ENCODE results near the gene ANKRD33B.

The ANKRD33B gene

DNA sequence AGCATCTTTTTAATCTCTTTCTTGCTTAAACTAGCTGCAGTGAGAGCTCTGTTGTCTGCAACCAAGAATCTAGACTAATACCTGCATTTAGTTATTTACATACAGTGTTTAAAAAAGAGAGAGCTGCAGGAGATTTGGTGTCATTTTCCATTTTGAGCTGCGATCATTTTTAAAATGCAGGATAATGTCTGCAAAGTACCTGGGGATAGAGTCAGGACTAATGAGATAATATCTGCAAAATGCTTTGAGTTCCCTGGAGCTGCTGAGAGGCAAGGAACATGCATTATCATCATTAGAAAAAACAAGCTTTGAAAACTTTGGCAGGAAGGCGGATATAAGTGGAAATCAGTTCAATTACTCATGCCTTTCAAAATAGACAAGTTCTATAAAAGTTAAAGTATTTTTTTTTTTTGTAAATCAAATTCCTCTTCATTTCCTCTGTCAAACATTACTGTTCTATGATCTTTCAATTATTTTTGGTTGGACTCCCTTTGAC is 21.8 kb upstream of the ANKRD33B start:
- no peaks in the 10 kb centered on the region for H3K9me2 ChIP-seq (replicated peaks; ENCODE audit: insufficient read depth, low read length)
- TF ChIP-seq, protein P1, sequence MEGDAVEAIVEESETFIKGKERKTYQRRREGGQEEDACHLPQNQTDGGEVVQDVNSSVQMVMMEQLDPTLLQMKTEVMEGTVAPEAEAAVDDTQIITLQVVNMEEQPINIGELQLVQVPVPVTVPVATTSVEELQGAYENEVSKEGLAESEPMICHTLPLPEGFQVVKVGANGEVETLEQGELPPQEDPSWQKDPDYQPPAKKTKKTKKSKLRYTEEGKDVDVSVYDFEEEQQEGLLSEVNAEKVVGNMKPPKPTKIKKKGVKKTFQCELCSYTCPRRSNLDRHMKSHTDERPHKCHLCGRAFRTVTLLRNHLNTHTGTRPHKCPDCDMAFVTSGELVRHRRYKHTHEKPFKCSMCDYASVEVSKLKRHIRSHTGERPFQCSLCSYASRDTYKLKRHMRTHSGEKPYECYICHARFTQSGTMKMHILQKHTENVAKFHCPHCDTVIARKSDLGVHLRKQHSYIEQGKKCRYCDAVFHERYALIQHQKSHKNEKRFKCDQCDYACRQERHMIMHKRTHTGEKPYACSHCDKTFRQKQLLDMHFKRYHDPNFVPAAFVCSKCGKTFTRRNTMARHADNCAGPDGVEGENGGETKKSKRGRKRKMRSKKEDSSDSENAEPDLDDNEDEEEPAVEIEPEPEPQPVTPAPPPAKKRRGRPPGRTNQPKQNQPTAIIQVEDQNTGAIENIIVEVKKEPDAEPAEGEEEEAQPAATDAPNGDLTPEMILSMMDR (IDR thresholded peaks at IDR 0.05; ENCODE audit: low read length): no peak
- no peak for TF ChIP-seq EZH2phosphoT487 (IDR thresholded peaks at IDR 0.05; ENCODE audit: low read length)
- no peak for TF ChIP-seq EZH2 (optimal IDR thresholded peaks at IDR 0.05; ENCODE audit: low read depth, low read length)
- H3K9me3 ChIP-seq (replicated peaks; ENCODE audit: insufficient read depth, low read length): no peaks in the 10 kb centered on the region
- H3K9ac ChIP-seq (ENCODE audit: low read length): no peak overlapping the region
- DNase-seq: no peak
- H3K27me3 ChIP-seq (replicated peaks; ENCODE audit: insufficient read depth, low read length): no peaks in the 10 kb centered on the region
- H3K79me2 ChIP-seq (ENCODE audit: low read length): no peaks in the 10 kb centered on the region
- H3F3A ChIP-seq (ENCODE audit: insufficient read depth, low read length): 0 out of 2 replicates have a peak, but pooled peaks cover 3% of the 10 kb centered on the region
- H3K4me2 ChIP-seq (ENCODE audit: low read depth, low read length): no peak overlapping the region
- H2AFZ ChIP-seq (ENCODE audit: low read length): no peak overlapping the region
- H3K36me3 ChIP-seq (replicated peaks; ENCODE audit: insufficient read depth, low read length): no peaks in the 10 kb centered on the region
- H4K20me1 ChIP-seq (ENCODE audit: insufficient read depth, low read length): no peaks in the 10 kb centered on the region
- H3K4me1 ChIP-seq (ENCODE audit: low read length): peaks cover 8% of the 10 kb centered on the region
- no peak overlapping the region for H3K27ac ChIP-seq (ENCODE audit: low read length)
- H3K4me3 ChIP-seq (ENCODE audit: low read length): no peak overlapping the region

DNA sequence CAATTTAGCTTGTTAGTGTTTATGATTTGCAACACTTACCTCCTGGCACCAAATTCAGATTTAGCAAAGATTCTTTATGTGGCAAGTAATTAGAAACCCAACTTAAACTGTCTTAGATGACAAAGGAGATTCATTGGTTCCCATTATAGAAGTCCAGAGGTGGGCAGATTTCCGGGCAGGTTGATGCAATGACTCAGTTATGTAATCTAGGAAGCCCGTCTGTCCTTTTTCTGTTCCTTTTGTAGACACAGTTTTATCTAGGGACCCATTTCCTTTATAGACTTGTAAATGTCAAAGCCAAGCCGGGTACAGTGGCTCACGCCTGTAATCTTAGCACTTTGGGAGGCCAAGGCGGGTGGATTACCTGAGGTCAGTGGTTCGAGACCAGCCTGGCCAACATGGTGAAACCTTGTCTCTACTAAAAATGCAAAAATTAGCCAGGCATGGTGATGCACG is 20.3 kb upstream of the ANKRD33B start:
- H3K4me1 ChIP-seq (ENCODE audit: low read length): no peaks in the 10 kb centered on the region
- TF ChIP-seq, protein P1 (IDR thresholded peaks at IDR 0.05; ENCODE audit: low read length): no peak
- no peak for TF ChIP-seq EZH2 (optimal IDR thresholded peaks at IDR 0.05; ENCODE audit: low read depth, low read length)
- no peak overlapping the region for H3K4me2 ChIP-seq (ENCODE audit: low read depth, low read length)
- H3K9me2 ChIP-seq (replicated peaks; ENCODE audit: insufficient read depth, low read length): no peaks in the 10 kb centered on the region
- no peaks in the 10 kb centered on the region for H3K36me3 ChIP-seq (replicated peaks; ENCODE audit: insufficient read depth, low read length)
- no peak overlapping the region for H2AFZ ChIP-seq (ENCODE audit: low read length)
- H4K20me1 ChIP-seq (ENCODE audit: insufficient read depth, low read length): no peaks in the 10 kb centered on the region
- no peak overlapping the region for H3K9ac ChIP-seq (ENCODE audit: low read length)
- no peaks in the 10 kb centered on the region for H3K27me3 ChIP-seq (replicated peaks; ENCODE audit: insufficient read depth, low read length)
- H3K79me2 ChIP-seq (ENCODE audit: low read length): no peaks in the 10 kb centered on the region
- H3F3A ChIP-seq (ENCODE audit: insufficient read depth, low read length): no peaks in the 10 kb centered on the region
- DNase-seq: no peak
- no peak overlapping the region for H3K27ac ChIP-seq (ENCODE audit: low read length)
- no peaks in the 10 kb centered on the region for H3K9me3 ChIP-seq (replicated peaks; ENCODE audit: insufficient read depth, low read length)
- no peak overlapping the region for H3K4me3 ChIP-seq (ENCODE audit: low read length)

GRCh38 chr5:10545084-10545483 is 18.8 kb upstream of the ANKRD33B start:
- Histone ChIP-seq H4K20me1 (ENCODE audit: insufficient read depth, low read length) (no peaks in the 10 kb centered on the region), H3K79me2 (ENCODE audit: low read length) (no peaks in the 10 kb centered on the region), H3K36me3 (replicated peaks; ENCODE audit: insufficient read depth, low read length) (no peaks in the 10 kb centered on the region), H3F3A (ENCODE audit: insufficient read depth, low read length) (no peaks in the 10 kb centered on the region), H3K4me2 (ENCODE audit: low read depth, low read length) (no peak overlapping the region), H3K27ac (ENCODE audit: low read length) (no peak overlapping the region), H3K27me3 (replicated peaks; ENCODE audit: insufficient read depth, low read length) (no peaks in the 10 kb centered on the region), H2AFZ (ENCODE audit: low read length) (no peak overlapping the region), H3K4me3 (ENCODE audit: low read length) (no peak overlapping the region), H3K4me1 (ENCODE audit: low read length) (no peaks in the 10 kb centered on the region), H3K9me3 (replicated peaks; ENCODE audit: insufficient read depth, low read length) (no peaks in the 10 kb centered on the region), H3K9ac (ENCODE audit: low read length) (no peak overlapping the region), H3K9me2 (replicated peaks; ENCODE audit: insufficient read depth, low read length) (no peaks in the 10 kb centered on the region)
- no peak for DNase-seq
- TF ChIP-seq, protein P1 (IDR thresholded peaks at IDR 0.05; ENCODE audit: low read length): no peak
- TF ChIP-seq EZH2phosphoT487 (IDR thresholded peaks at IDR 0.05; ENCODE audit: low read length): no peak
- TF ChIP-seq EZH2 (optimal IDR thresholded peaks at IDR 0.05; ENCODE audit: low read depth, low read length): no peak

All from MM.1S (cell line).